GM18951 (cell line): ENCODE results near the gene IFRD2.
"Not testable (repeated sequence)": the region's sequence is repeated elsewhere in the genome, so short reads cannot be mapped to it uniquely, and the experiment has no call there.

Experiments
- POLR2A ChIP-seq: IDR thresholded peaks from 4 replicates; pipeline ENCODE4 v1.6.1; 2011; ENCODE audit warnings: mild to moderate bottlenecking; ENCODE audit not compliant: insufficient read length, insufficient read depth; ENCODE audit errors: extremely low read depth
- in situ Hi-C: fragments of 300-500 bp; cut with MboI; formaldehyde crosslinking; loops from one replicate; pipeline ENCODE4 v1.12.0; 2022; ENCODE audit warnings: low sequenced_read_pairs, mixed read lengths, inconsistent platforms; ENCODE audit not compliant: unreplicated experiment

IFRD2 gene

DNA sequence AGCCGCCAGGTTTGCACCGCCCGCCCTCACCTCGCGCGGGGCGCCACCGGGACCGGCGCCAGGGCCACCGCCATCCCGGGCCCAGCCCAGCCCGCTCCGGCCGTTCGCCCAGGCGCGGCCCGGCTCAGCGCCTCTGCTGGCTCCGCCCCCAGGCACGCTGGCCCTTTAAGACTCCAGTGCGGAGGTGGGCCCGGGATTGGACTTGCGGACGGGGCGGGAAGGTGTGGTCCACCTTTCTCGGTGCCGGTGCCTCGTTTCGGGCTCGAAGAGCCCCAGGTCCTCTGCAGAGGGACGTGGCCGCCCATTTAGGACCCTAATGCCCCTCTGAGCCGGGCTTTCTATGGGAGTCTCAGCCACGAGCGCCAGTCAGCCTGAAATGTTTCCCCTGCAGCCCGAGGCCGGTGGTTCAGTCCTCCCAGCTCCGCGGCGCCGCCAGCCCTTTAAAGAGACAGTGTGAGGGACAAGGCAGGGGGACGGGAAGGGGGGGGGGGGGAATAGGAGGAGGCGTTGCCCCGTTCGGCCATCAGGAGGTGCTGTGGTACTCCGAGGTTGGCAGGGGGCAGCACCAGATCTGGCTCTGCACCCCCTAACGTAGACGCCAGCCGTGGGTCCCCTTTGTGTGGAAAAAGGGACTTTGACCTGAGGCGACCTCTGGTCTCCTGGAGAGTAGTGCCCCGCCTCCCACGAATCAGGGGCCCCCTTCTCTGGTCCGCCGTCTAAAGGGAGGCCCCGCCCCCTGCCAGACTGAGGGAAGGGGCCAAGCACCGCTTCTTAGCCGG lies 29.3 kb upstream of the IFRD2 start:
- peak; percentile 85 for TF ChIP-seq POLR2A
- in situ Hi-C loops, result no loop called here

DNA sequence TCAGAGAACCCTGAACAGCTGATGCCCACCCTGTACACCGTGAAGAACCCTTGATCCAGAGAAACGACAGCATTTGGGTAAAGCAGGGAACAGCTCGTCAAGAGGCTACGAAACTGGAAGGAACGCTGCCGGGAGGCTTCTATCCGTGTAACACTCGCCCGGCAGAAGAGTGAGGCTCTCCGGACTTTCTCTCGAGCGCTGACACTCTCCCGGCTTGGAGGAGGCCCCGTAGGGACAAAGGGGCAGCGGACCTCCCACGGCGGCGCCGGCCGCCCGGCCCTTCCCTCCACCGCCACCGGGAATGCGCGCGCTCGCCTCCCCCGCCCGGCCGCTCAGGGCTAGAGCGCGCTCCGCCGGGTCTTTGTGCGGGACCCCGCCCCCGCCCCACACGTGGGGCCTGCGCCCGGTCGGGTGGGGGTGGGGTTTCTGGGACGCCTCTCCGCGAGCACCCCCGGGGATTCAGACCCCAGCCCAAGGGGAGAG lies 28.7 kb upstream of the IFRD2 start:
- in situ Hi-C loops, result no loop called here
- TF ChIP-seq POLR2A, result no peak

- in situ Hi-C loops, result no loop called here
- no peak for TF ChIP-seq POLR2A
Measured at GRCh38 chr3:50319894-50320625, 27.8 kb upstream of the IFRD2 start.

DNA sequence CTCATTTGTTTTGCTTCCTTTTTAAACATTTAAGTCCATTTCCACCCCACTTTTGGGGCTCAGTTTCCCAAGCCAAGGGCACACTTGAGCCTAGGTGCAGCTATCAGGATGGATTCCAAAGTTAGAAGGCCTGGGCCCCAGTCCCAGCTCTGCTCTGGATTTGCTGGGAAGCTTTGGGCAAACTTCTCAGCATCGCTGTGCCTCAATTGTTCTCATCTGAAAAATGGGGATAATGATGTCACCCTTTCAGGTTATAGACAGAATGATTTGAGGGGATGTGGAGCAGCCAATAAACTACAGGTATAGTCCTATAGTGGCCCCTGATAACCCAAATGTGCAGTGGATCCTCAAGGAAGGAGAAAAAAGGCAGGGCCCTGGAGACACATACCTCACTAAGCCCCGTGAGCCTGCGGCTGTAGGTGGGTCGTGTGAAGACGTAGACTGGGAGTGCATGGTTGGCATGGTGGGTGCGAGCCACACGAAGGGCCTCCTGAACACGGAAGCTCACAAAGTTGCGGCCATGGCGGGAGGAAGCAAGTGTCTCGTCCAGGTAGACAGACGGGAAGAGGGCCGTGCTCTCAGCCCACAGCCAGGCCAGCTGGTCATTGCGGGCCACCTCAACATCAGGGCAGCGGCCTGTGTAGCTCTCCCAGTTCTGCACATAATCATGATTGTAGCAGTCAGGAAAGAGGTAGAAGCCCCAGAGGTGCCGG lies 27.1 kb upstream of the IFRD2 start:
- TF ChIP-seq POLR2A, result no peak
- in situ Hi-C loops, result no loop called here

GRCh38 chr3:50318615-50319014 lies 26.4 kb upstream of the IFRD2 start:
- in situ Hi-C loops, result no loop called here
- TF ChIP-seq POLR2A, result no peak

DNA sequence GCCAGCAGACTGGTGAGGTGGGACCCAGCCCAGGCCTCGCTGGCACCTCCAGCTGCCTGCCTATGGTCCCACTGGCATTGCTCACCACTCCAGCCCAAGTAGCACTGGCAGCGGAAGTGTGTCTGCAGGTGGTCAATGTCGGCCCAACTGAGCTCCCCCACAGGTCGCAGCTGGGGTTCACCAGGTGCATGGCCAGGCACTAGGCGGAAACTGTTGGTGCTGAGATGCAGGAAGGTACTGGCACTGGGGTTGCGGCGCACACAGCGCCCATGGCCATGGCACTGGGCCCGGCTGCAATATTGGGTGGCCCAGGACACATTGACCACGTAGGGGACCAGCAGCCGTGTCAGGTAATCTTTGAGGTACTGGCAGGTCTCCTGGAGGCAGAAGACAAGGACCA lies 25.9 kb upstream of the IFRD2 start:
- no peak for TF ChIP-seq POLR2A
- in situ Hi-C loops, result no loop called here

DNA sequence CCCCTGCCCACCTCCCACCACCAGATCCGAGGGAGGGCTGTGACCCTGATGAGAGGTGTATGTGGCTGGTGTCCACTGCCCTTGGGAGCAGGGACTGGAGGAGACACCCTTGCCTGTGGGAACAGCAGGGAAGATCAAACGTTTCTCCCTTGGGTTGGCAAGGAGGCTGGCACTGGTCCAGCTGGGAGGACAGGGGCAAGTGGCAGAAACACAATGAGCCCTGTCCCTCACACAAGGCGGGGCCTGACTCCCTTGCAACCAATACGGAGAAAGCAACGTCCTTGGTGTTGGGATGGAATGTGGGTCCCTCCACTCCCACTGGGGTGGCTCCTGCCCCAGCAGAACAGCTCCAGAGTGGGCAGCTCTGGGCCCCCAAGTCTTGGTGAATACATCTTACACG lies 25.1 kb upstream of the IFRD2 start:
- no peak for TF ChIP-seq POLR2A
- in situ Hi-C loops, result no loop called here

DNA sequence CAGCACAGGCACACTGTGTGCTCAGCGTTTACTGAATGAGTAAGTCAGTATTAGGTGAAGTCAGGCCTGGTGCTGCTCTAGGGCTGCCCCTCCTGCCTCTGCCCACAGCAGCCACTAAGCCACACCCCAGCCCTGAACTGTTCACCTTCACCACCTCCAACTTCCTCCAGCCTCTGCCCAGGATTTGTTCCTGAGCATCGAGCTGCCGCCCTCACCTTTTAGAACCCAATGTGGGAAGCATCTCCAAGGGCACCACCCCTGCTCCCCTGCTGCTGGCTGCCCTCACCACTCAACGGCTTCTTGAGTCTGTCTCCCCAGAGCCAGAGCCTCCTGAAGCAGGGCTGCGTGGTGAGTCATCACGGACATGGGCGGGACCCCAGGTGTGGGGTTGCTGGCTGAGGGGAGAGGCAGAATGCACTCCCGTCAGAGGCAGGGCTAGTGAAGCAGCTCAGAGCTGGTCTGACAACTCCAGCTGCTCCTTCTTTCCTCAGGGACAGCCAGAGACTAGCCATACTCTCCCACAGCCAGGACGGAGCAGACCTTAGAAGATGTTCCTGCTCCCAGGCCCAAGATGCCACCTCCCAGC lies 24.5 kb upstream of the IFRD2 start:
- in situ Hi-C loops, result no loop called here
- TF ChIP-seq POLR2A, result no peak

DNA sequence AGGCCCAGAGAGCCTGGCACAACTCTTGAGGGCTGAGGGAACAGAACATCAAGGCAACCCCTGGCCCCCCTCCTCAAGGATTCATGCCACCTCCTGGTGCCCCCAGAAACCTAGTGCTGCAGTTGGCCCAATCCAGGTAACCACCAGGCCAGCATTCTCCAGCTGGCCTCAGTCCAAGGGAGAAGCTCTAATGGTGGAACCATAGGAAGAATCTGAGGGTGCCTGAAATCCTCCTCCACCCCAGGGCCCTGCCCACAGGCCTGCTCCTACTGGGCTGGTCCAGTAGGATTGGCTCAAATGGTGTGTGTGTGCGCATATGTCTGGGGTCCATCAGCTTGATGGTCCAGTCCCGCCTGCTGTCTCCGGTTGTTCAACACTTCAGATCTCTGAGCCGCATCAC lies 22.6 kb upstream of the IFRD2 start:
- in situ Hi-C loops, result no loop called here

GRCh38 chr3:50314342-50314741 lies 22.1 kb upstream of the IFRD2 start:
- TF ChIP-seq POLR2A, result no peak
- in situ Hi-C loops, result no loop called here

More for the DNA sequence above, 22.6 kb upstream of the IFRD2 start:
- no peak for TF ChIP-seq POLR2A

GRCh38 chr3:50312041-50312440 lies 19.8 kb upstream of the IFRD2 start:
- in situ Hi-C loops, result not testable (repeated sequence)

DNA sequence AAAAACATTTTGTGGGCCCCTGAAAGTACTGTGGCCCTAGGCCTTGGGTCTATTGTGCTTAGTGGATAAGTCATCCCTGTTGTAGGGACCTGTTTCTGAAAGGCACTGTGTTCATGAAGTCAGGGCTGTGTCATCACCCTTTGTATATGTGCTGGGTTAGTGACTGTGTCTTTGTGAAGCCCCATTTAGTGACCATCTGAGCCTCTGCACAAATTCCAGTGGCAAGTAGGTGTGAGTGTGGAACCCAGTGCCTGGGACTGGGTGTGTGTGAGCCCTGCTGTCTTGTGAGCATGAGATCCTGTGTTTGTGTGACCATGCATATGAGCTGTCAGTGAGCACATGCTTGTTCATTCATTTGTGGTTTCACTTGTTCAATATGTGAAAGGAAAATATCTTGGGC lies 12.4 kb upstream of the IFRD2 start:
- in situ Hi-C loops, result no loop called here
- no peak for TF ChIP-seq POLR2A
